ENCODE measurements around the gene CACNA1C. TPM values are rescaled to one million over a fixed set of nuclear protein-coding genes. Genes with fewer than 3 reads are reported as not detected.

The CACNA1C gene
- total RNA-seq, 1 donor from 2014 or later: 11.7 TPM

- no peaks in the 10 kb centered on the region for H3K36me3 Mint-ChIP-seq (ENCODE audit: insufficient read depth)
- H3K4me3 Mint-ChIP-seq (ENCODE audit: low read depth): no peak overlapping the region
- peaks cover 5% of the 10 kb centered on the region for H3K9me3 Mint-ChIP-seq (ENCODE audit: low read depth)
- DNase-seq (ENCODE audit: low spot score, unreplicated experiment): no peak
- no peak overlapping the region for H3K27ac Mint-ChIP-seq
- TF ChIP-seq CTCF (IDR thresholded peaks at IDR 0.05; ENCODE audit: unreplicated experiment): no peak
- peaks cover 49% of the 10 kb centered on the region for H3K27me3 Mint-ChIP-seq
- H3K4me1 Mint-ChIP-seq (ENCODE audit: low read depth): peaks cover 1% of the 10 kb centered on the region
Observed at GRCh38 chr12:2409656-2410265, 357.0 kb downstream of the CACNA1C start.

GRCh38 chr12:2410496-2410895 is 357.7 kb downstream of the CACNA1C start:
- H3K27me3 Mint-ChIP-seq: peaks cover 50% of the 10 kb centered on the region
- H3K4me1 Mint-ChIP-seq (ENCODE audit: low read depth): peaks cover 1% of the 10 kb centered on the region
- H3K27ac Mint-ChIP-seq: no peak overlapping the region

GRCh38 chr12:2411011-2411410 is 358.2 kb downstream of the CACNA1C start:
- Mint-ChIP-seq H3K27me3 (peaks cover 50% of the 10 kb centered on the region), H3K36me3 (ENCODE audit: insufficient read depth) (no peaks in the 10 kb centered on the region), H3K27ac (no peak overlapping the region), H3K4me3 (ENCODE audit: low read depth) (no peak overlapping the region), H3K4me1 (ENCODE audit: low read depth) (peaks cover 1% of the 10 kb centered on the region), H3K9me3 (ENCODE audit: low read depth) (no peaks in the 10 kb centered on the region)
- DNase-seq (ENCODE audit: low spot score, unreplicated experiment): no peak
- no peak for TF ChIP-seq CTCF (IDR thresholded peaks at IDR 0.05; ENCODE audit: unreplicated experiment)

More at GRCh38 chr12:2410496-2410895, 357.7 kb downstream of the CACNA1C start:
- TF ChIP-seq CTCF (IDR thresholded peaks at IDR 0.05; ENCODE audit: unreplicated experiment): no peak
- H3K36me3 Mint-ChIP-seq (ENCODE audit: insufficient read depth): no peaks in the 10 kb centered on the region
- H3K4me3 Mint-ChIP-seq (ENCODE audit: low read depth): no peak overlapping the region
- peaks cover 2% of the 10 kb centered on the region for H3K9me3 Mint-ChIP-seq (ENCODE audit: low read depth)
- no peak for DNase-seq (ENCODE audit: low spot score, unreplicated experiment)

GRCh38 chr12:2411616-2412304 is 359.0 kb downstream of the CACNA1C start:
- DNase-seq (ENCODE audit: low spot score, unreplicated experiment): no peak
- H3K27me3 Mint-ChIP-seq: peaks cover 50% of the 10 kb centered on the region

GRCh38 chr12:2412305-2412643 is 359.5 kb downstream of the CACNA1C start:
- TF ChIP-seq CTCF (IDR thresholded peaks at IDR 0.05; ENCODE audit: unreplicated experiment): peak; percentile 14
- H3K4me3 Mint-ChIP-seq (ENCODE audit: low read depth): no peak overlapping the region
- peaks cover 1% of the 10 kb centered on the region for H3K4me1 Mint-ChIP-seq (ENCODE audit: low read depth)
- no peaks in the 10 kb centered on the region for H3K36me3 Mint-ChIP-seq (ENCODE audit: insufficient read depth)
- H3K9me3 Mint-ChIP-seq (ENCODE audit: low read depth): no peaks in the 10 kb centered on the region
- no peak overlapping the region for H3K27ac Mint-ChIP-seq
- DNase-seq (ENCODE audit: low spot score, unreplicated experiment): no peak
- peaks cover 50% of the 10 kb centered on the region for H3K27me3 Mint-ChIP-seq

More at GRCh38 chr12:2411616-2412304, 359.0 kb downstream of the CACNA1C start:
- H3K4me3 Mint-ChIP-seq (ENCODE audit: low read depth): no peak overlapping the region
- no peak for TF ChIP-seq CTCF (IDR thresholded peaks at IDR 0.05; ENCODE audit: unreplicated experiment)
- no peaks in the 10 kb centered on the region for H3K9me3 Mint-ChIP-seq (ENCODE audit: low read depth)
- peaks cover 1% of the 10 kb centered on the region for H3K4me1 Mint-ChIP-seq (ENCODE audit: low read depth)
- no peaks in the 10 kb centered on the region for H3K36me3 Mint-ChIP-seq (ENCODE audit: insufficient read depth)
- H3K27ac Mint-ChIP-seq: no peak overlapping the region

All from progenitor cell of endocrine pancreas (in vitro differentiated cells).